ENCODE data around the gene SYNJ2. TPM values are rescaled to one million over a fixed set of nuclear protein-coding genes. Genes with fewer than 3 reads are reported as not detected.

Gene SYNJ2
- total RNA-seq, 1 experiment from 2014 or later = 45.0 TPM

DNA sequence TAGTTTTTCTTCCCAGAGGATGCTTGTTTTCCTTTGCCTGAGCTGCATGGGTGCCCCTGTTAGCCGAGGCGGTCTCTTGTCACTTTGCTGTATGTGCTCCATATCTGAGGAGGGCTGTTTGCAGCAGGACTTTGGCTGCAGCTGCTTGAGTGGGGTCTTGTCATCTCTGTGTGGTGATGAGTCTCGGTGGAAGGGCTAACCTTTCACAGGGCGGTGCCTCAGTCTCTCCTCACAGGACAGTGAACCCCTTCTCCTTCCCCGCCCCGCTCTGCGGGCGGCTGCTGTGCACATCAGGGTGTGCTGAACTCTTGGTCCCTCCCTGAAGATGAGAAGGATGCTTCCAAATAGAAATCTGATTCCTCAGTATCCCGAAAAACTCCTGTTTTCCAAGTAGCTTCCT lies 75.1 kb downstream of the SYNJ2 start:
- DNase-seq = no peak
- BruUV-seq (replicated peaks) = no TSS peak
- intact Hi-C loops (cut with micrococcal nuclease; ENCODE audit: unreplicated experiment) = no loop called here
- H3K27me3 Mint-ChIP-seq (ENCODE audit: insufficient read depth, unreplicated experiment) = no peaks in the 10 kb centered on the region
- H3K9me3 Mint-ChIP-seq (ENCODE audit: unreplicated experiment) = no peaks in the 10 kb centered on the region
- H3K36me3 ChIP-seq (ENCODE audit: control insufficient read depth, insufficient read depth, low read length) = peaks cover 2% of the 10 kb centered on the region; the same call in 1 of the 2 replicates
- H3K27ac Mint-ChIP-seq (ENCODE audit: unreplicated experiment) = no peak overlapping the region
- no peaks in the 10 kb centered on the region for H3K27me3 ChIP-seq (replicated peaks; ENCODE audit: control insufficient read depth, insufficient read depth, low read length)
- ChIA-PET POLR2A (no interaction called here), CTCF (no interaction called here)
- H3K9me3 ChIP-seq = no peaks in the 10 kb centered on the region
- H3K4me3 ChIP-seq (ENCODE audit: low read depth, low read length) = no peak overlapping the region
- H3K36me3 Mint-ChIP-seq (ENCODE audit: insufficient read depth, unreplicated experiment) = peaks cover 32% of the 10 kb centered on the region
- H3K4me3 Mint-ChIP-seq (ENCODE audit: unreplicated experiment) = no peak overlapping the region
- H3K4me1 Mint-ChIP-seq (ENCODE audit: low read depth, unreplicated experiment) = no peaks in the 10 kb centered on the region
- peaks cover 12% of the 10 kb centered on the region for H3K4me1 ChIP-seq
- no peak for TF ChIP-seq CTCF (IDR thresholded peaks at IDR 0.05; ENCODE audit: insufficient read depth in 1 of 2, low read depth in 1 of 2, low read length in 1 of 2, severe bottlenecking in 1 of 2, unreplicated experiment in 1 of 2)

DNA sequence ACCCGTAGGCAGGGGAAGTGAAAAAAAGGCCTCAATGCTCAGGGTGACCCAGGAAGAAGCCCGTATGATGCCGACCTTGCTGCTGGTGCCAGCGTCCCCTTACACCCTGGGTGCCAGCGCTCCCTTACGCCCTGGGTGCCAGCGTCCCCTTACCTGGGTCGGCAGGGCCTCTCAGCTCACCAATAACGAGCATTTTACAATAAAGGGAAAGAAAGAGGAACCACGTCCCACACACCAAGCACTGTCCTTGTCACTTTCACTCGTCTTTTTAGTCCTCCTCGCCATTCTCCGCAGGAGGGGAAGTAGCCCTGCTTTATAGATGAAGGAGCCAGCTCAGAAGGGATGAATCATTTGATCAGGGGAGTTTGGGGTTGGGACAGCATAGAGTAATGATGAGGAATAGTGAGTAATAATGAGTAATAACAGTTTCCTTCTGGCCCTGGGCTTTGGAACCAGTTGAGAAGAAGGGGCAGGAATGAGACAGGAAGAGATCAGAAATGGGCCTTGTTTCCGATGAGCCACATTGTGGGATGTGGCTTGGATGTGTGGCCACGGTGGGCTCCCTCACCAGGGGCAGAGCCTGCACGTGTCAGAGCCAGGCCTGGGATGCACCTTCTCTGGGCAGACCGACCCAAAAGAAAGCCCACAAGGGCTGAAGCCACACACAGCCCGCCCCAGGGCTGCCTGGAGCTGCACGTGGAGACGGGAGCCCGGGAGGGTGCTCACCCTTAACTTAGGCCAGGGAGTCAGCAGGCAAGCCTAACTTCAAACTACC lies 75.7 kb downstream of the SYNJ2 start:
- H3K27me3 ChIP-seq (replicated peaks; ENCODE audit: control insufficient read depth, insufficient read depth, low read length) = no peaks in the 10 kb centered on the region
- H3K4me3 Mint-ChIP-seq (ENCODE audit: unreplicated experiment) = no peak overlapping the region
- no peaks in the 10 kb centered on the region for H3K27me3 Mint-ChIP-seq (ENCODE audit: insufficient read depth, unreplicated experiment)
- no peaks in the 10 kb centered on the region for H3K9me3 ChIP-seq
- peaks cover 12% of the 10 kb centered on the region for H3K4me1 ChIP-seq
- no peaks in the 10 kb centered on the region for H3K4me1 Mint-ChIP-seq (ENCODE audit: low read depth, unreplicated experiment)
- intact Hi-C loops (cut with micrococcal nuclease; ENCODE audit: unreplicated experiment) = no loop called here
- H3K36me3 ChIP-seq (ENCODE audit: control insufficient read depth, insufficient read depth, low read length) = peaks cover 5% of the 10 kb centered on the region
- no peaks in the 10 kb centered on the region for H3K9me3 Mint-ChIP-seq (ENCODE audit: unreplicated experiment)
- no peak for TF ChIP-seq CTCF (IDR thresholded peaks at IDR 0.05; ENCODE audit: insufficient read depth in 1 of 2, low read depth in 1 of 2, low read length in 1 of 2, severe bottlenecking in 1 of 2, unreplicated experiment in 1 of 2)
- peaks cover 36% of the 10 kb centered on the region for H3K36me3 Mint-ChIP-seq (ENCODE audit: insufficient read depth, unreplicated experiment)
- no peak overlapping the region for H3K4me3 ChIP-seq (ENCODE audit: low read depth, low read length)
- H3K27ac Mint-ChIP-seq (ENCODE audit: unreplicated experiment) = no peak overlapping the region
- no peak for DNase-seq
- POLR2A ChIA-PET = no interaction called here
- BruUV-seq (replicated peaks) = no TSS peak
- CTCF ChIA-PET = no interaction called here

GRCh38 chr6:158058171-158058651 lies 76.5 kb downstream of the SYNJ2 start:
- H3K4me1 ChIP-seq = peaks cover 12% of the 10 kb centered on the region
- Mint-ChIP-seq H3K9me3 (ENCODE audit: unreplicated experiment) (no peaks in the 10 kb centered on the region), H3K4me1 (ENCODE audit: low read depth, unreplicated experiment) (no peaks in the 10 kb centered on the region), H3K36me3 (ENCODE audit: insufficient read depth, unreplicated experiment) (peaks cover 38% of the 10 kb centered on the region), H3K27ac (ENCODE audit: unreplicated experiment) (no peak overlapping the region), H3K27me3 (ENCODE audit: insufficient read depth, unreplicated experiment) (no peaks in the 10 kb centered on the region), H3K4me3 (ENCODE audit: unreplicated experiment) (no peak overlapping the region)
- H3K9me3 ChIP-seq = no peaks in the 10 kb centered on the region
- TF ChIP-seq CTCF (IDR thresholded peaks at IDR 0.05; ENCODE audit: insufficient read depth in 1 of 2, low read depth in 1 of 2, low read length in 1 of 2, severe bottlenecking in 1 of 2, unreplicated experiment in 1 of 2) = no peak
- CTCF ChIA-PET = no interaction called here
- no peaks in the 10 kb centered on the region for H3K27me3 ChIP-seq (replicated peaks; ENCODE audit: control insufficient read depth, insufficient read depth, low read length)
- H3K36me3 ChIP-seq (ENCODE audit: control insufficient read depth, insufficient read depth, low read length) = peaks cover 5% of the 10 kb centered on the region
- intact Hi-C loops (cut with micrococcal nuclease; ENCODE audit: unreplicated experiment) = no loop called here
- no peak overlapping the region for H3K4me3 ChIP-seq (ENCODE audit: low read depth, low read length)
- no peak for DNase-seq
- BruUV-seq (replicated peaks) = no TSS peak
- POLR2A ChIA-PET = no interaction called here
